ENCODE measurements around the gene TMEM52. TPM values are rescaled to one million over a fixed set of nuclear protein-coding genes. Genes with fewer than 3 reads are reported as not detected.

The TMEM52 gene
- total RNA-seq, 1 experiment from 2014 or later, result 1.2 TPM

DNA sequence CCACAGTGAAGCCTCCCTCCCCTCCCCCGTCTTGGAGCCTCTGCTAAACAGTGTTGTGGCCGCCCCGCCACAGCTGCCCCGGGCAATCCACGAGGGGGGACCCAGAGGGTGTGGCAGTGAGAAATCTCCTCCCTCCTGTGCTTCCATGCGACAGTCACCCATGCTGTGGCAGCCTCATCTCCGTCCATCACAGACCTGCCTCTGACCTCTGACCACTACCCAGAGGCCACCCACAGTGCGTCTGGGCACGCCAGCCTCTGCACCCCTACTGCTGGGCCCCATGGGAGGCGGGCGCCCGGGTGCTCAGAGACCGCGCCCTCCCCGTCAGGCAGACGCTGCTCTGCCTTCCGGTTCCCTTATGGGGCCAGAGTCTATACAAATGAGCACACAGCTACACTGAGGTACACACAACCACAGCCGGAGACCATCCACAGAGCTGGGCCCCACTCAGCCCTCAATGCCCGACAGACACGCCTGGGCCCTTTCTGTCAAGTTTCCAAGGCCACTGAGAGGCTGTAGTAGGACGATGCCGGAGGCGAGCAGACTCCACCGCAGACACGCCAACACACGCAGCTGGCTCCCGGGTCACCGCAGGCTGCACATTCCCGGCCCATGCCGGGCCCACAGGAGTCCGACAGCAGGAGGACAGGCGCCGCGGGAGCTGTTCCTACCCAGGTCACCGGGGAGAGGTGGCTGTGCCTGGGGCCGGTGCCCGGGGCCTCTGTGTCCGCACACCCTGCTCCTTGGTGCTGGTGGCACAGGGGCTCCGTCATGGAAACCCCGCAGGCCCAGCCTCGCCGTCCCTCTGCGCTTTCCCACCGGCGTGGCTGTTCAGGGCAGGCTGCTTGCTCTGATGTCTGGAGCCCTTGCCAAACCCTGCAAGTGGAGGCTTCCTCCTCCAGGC, 23.9 kb upstream of the TMEM52 start:
- no peak for TF ChIP-seq CTCF (IDR thresholded peaks at IDR 0.05; ENCODE audit: unreplicated experiment)
- H3K4me3 Mint-ChIP-seq (ENCODE audit: unreplicated experiment), result no peak overlapping the region
- intact Hi-C loops (cut with micrococcal nuclease), result no loop called here
- ChIA-PET CTCF (interaction anchor here (0.6 to 8.8 kb wide), 14 partner anchors 10 to 1395 kb away, joined by 3 to 118 read pairs (median 3); no protein-coding TSS in a partner anchor), POLR2A (no interaction called here)
- H3K27me3 Mint-ChIP-seq (ENCODE audit: insufficient read depth, unreplicated experiment), result peaks cover 17% of the 10 kb centered on the region
- no peaks in the 10 kb centered on the region for H3K36me3 Mint-ChIP-seq (ENCODE audit: insufficient read depth, unreplicated experiment)
- no peak for DNase-seq (ENCODE audit: unreplicated experiment)
- H3K27ac Mint-ChIP-seq (ENCODE audit: low read depth, unreplicated experiment), result no peak overlapping the region
- no peaks in the 10 kb centered on the region for H3K4me1 Mint-ChIP-seq (ENCODE audit: insufficient read depth, unreplicated experiment)
- BruUV-seq (replicated peaks), result no TSS peak
- no peaks in the 10 kb centered on the region for H3K9me3 Mint-ChIP-seq (ENCODE audit: unreplicated experiment)

GRCh38 chr1:1941868-1942752, 23.0 kb upstream of the TMEM52 start:
- H3K27me3 Mint-ChIP-seq (ENCODE audit: insufficient read depth, unreplicated experiment), result peaks cover 17% of the 10 kb centered on the region
- no peaks in the 10 kb centered on the region for H3K9me3 Mint-ChIP-seq (ENCODE audit: unreplicated experiment)
- H3K4me3 Mint-ChIP-seq (ENCODE audit: unreplicated experiment), result no peak overlapping the region
- DNase-seq (ENCODE audit: unreplicated experiment), result no peak
- intact Hi-C loops (cut with micrococcal nuclease), result no loop called here
- TF ChIP-seq CTCF (IDR thresholded peaks at IDR 0.05; ENCODE audit: unreplicated experiment), result no peak
- no peak overlapping the region for H3K27ac Mint-ChIP-seq (ENCODE audit: low read depth, unreplicated experiment)
- no peaks in the 10 kb centered on the region for H3K36me3 Mint-ChIP-seq (ENCODE audit: insufficient read depth, unreplicated experiment)
- H3K4me1 Mint-ChIP-seq (ENCODE audit: insufficient read depth, unreplicated experiment), result no peaks in the 10 kb centered on the region
- POLR2A ChIA-PET, result no interaction called here
- CTCF ChIA-PET, result interaction anchor here (0.6 to 8.8 kb wide), 8 partner anchors 14 to 1395 kb away, joined by 3 to 118 read pairs (median 4); no protein-coding TSS in a partner anchor
- BruUV-seq (replicated peaks), result no TSS peak

DNA sequence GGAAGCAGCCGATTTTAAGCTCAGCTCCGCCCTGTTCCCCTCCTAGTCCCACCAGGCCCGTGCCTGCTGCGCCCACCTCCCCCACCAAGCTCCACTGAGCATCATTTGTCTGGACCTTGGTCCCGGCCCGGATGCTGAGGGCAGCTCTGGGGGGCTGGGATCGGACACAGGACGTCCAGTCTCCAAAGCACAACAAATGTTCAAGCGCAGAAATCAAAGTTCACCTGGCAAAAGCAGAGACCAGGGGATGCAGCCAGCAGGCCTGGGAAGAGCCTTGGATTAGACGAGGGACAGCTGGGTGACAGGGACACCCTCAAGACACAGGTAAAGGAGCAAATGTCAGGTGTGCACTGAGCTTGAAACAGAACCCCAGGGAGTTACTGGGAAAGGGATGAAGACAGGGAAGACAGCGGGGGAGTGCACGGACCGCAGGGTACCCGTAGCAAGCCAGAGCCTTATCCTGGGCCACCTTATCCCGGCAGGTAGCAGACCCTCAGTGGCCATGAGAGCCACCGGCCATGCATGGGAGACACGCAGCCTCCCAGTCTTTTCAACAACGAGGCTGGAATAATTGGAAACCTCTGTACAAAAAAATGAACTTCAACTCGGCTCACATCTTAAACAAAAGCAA, 22.2 kb upstream of the TMEM52 start:
- no TSS peak for BruUV-seq (replicated peaks)
- no peaks in the 10 kb centered on the region for H3K36me3 Mint-ChIP-seq (ENCODE audit: insufficient read depth, unreplicated experiment)
- no peak overlapping the region for H3K4me3 Mint-ChIP-seq (ENCODE audit: unreplicated experiment)
- peaks cover 17% of the 10 kb centered on the region for H3K27me3 Mint-ChIP-seq (ENCODE audit: insufficient read depth, unreplicated experiment)
- no peak overlapping the region for H3K27ac Mint-ChIP-seq (ENCODE audit: low read depth, unreplicated experiment)
- no peaks in the 10 kb centered on the region for H3K9me3 Mint-ChIP-seq (ENCODE audit: unreplicated experiment)
- DNase-seq (ENCODE audit: unreplicated experiment), result no peak
- intact Hi-C loops (cut with micrococcal nuclease), result no loop called here
- ChIA-PET CTCF (interaction anchor here (0.6 to 8.8 kb wide), 4 partner anchors 15 to 104 kb away, joined by 3 to 118 read pairs (median 4); no protein-coding TSS in a partner anchor), POLR2A (no interaction called here)
- TF ChIP-seq CTCF (IDR thresholded peaks at IDR 0.05; ENCODE audit: unreplicated experiment), result no peak
- H3K4me1 Mint-ChIP-seq (ENCODE audit: insufficient read depth, unreplicated experiment), result no peaks in the 10 kb centered on the region

DNA sequence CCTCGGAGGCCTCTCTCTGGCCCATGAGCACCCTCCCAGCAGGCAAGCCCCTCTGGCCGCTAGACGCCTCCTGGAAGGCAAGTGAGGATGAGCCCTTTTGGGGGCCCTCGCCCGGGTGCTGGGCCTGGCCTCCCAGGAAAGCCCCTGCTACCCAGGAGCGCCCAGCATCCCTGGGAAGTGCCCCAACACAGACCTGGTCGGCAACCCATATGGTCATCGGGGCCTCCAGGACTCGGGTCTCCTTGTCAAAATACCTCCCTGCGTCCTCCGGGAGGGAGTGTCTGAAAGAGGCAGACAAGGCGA, 21.0 kb upstream of the TMEM52 start:
- no peaks in the 10 kb centered on the region for H3K4me1 Mint-ChIP-seq (ENCODE audit: insufficient read depth, unreplicated experiment)
- no peak for TF ChIP-seq CTCF (IDR thresholded peaks at IDR 0.05; ENCODE audit: unreplicated experiment)
- H3K27me3 Mint-ChIP-seq (ENCODE audit: insufficient read depth, unreplicated experiment), result peaks cover 17% of the 10 kb centered on the region
- ChIA-PET POLR2A (no interaction called here), CTCF (interaction anchor here (0.7 to 8.8 kb wide), 2 partner anchors 104 to 105 kb away, joined by 4 to 118 read pairs; no protein-coding TSS in a partner anchor)
- no peaks in the 10 kb centered on the region for H3K36me3 Mint-ChIP-seq (ENCODE audit: insufficient read depth, unreplicated experiment)
- no TSS peak for BruUV-seq (replicated peaks)
- DNase-seq (ENCODE audit: unreplicated experiment), result no peak
- intact Hi-C loops (cut with micrococcal nuclease), result no loop called here
- peaks cover 5% of the 10 kb centered on the region for H3K9me3 Mint-ChIP-seq (ENCODE audit: unreplicated experiment)
- H3K27ac Mint-ChIP-seq (ENCODE audit: low read depth, unreplicated experiment), result no peak overlapping the region
- no peak overlapping the region for H3K4me3 Mint-ChIP-seq (ENCODE audit: unreplicated experiment)

Measured in MCF 10A (cell line).